GM10248 (cell line): ENCODE results near the gene PSPN.
"Not testable (repeated sequence)": the region's sequence is repeated elsewhere in the genome, so short reads cannot be mapped to it uniquely, and the experiment has no call there.

ENCODE experiments used
- CTCF ChIA-PET: fragments of 300-600 bp; sonication (Branson Sonifier 250); formaldehyde crosslinking; extraction: SDS; loops from one replicate; lab custom pipeline; 2021; ENCODE audit warnings: antibody characterized with exemption; lab: Yijun Ruan, JAX
- POLR2A ChIA-PET: fragments of 350-650 bp; sonication (Branson Sonifier 250); formaldehyde crosslinking; extraction: SDS; loops from one replicate; lab custom pipeline; 2020; ENCODE audit warnings: antibody characterized with exemption; lab: Yijun Ruan, JAX
- DNase-seq: peaks from one replicate; pipeline ENCODE4 v3.0.0; 2012; ENCODE audit errors: extremely low spot score
- TF ChIP-seq, protein P1 (sequence below): IDR thresholded peaks from 2 replicates; pipeline ENCODE4 v1.5.1; 2012; ENCODE audit warnings: mild to moderate bottlenecking, low read depth; ENCODE audit errors: extremely low read depth, missing control alignments, control extremely low read depth

Gene PSPN

GRCh38 chr19:6402837-6403608 is 27.3 kb upstream of the PSPN start:
- POLR2A ChIA-PET = no interaction called here
- TF ChIP-seq, protein P1, sequence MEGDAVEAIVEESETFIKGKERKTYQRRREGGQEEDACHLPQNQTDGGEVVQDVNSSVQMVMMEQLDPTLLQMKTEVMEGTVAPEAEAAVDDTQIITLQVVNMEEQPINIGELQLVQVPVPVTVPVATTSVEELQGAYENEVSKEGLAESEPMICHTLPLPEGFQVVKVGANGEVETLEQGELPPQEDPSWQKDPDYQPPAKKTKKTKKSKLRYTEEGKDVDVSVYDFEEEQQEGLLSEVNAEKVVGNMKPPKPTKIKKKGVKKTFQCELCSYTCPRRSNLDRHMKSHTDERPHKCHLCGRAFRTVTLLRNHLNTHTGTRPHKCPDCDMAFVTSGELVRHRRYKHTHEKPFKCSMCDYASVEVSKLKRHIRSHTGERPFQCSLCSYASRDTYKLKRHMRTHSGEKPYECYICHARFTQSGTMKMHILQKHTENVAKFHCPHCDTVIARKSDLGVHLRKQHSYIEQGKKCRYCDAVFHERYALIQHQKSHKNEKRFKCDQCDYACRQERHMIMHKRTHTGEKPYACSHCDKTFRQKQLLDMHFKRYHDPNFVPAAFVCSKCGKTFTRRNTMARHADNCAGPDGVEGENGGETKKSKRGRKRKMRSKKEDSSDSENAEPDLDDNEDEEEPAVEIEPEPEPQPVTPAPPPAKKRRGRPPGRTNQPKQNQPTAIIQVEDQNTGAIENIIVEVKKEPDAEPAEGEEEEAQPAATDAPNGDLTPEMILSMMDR = no peak
- DNase-seq = no peak
- CTCF ChIA-PET = no interaction called here

GRCh38 chr19:6402058-6402457 is 26.3 kb upstream of the PSPN start:
- POLR2A ChIA-PET = no interaction called here
- no peak for DNase-seq
- TF ChIP-seq, protein P1 = no peak
- CTCF ChIA-PET = no interaction called here

- CTCF ChIA-PET, POLR2A ChIA-PET: not testable (repeated sequence)
These were observed 24.6 kb upstream of the PSPN start for GRCh38 chr19:6400062-6400944.

GRCh38 chr19:6396305-6396704 is 20.6 kb upstream of the PSPN start:
- ChIA-PET CTCF (no interaction called here), POLR2A (no interaction called here)
- TF ChIP-seq, protein P1 = no peak
- no peak for DNase-seq

More at GRCh38 chr19:6400062-6400944, 24.6 kb upstream of the PSPN start:
- not testable (repeated sequence) for DNase-seq

GRCh38 chr19:6394831-6395230 is 19.1 kb upstream of the PSPN start:
- POLR2A ChIA-PET = interaction anchor here (1.4 kb wide), 1 partner anchor 22 kb away, joined by 4 read pairs; the partner anchor contains the start of gene ALKBH7
- no peak for DNase-seq
- CTCF ChIA-PET = no interaction called here
- TF ChIP-seq, protein P1 = no peak

- TF ChIP-seq, protein P1 = no peak
- no peak for DNase-seq
- POLR2A ChIA-PET = interaction anchor here (0.5 to 1.4 kb wide), 4 partner anchors 12 to 606 kb away, joined by 3 to 6 read pairs (median 4); partner anchors contain the start of gene ALKBH7
- CTCF ChIA-PET = interaction anchor here (1.3 to 1.4 kb wide), 2 partner anchors 17 to 175 kb away, joined by 4 to 5 read pairs; no protein-coding TSS in a partner anchor
These were observed 18.3 kb upstream of the PSPN start for GRCh38 chr19:6393983-6394412.
